Adipocyte (in vitro differentiated cells): ENCODE measurements around the gene GALNT17.
A peak's percentile ranks its signal among the peaks of the same experiment; 100 is the strongest.

Source experiments
- DNase-seq: peaks from one replicate; pipeline ENCODE4 v3.0.0-alpha.2; 2015; ENCODE audit warnings: low read depth
- H3K27me3 ChIP-seq: replicated peaks from 2 replicates; pipeline ENCODE4 v1.7.0; 2013; ENCODE audit warnings: mild to moderate bottlenecking, low read length, moderate library complexity; ENCODE audit not compliant: control insufficient read depth, insufficient read depth
- H3K36me3 ChIP-seq: 2 replicates; pipeline ENCODE4 v1.7.0; 2013; ENCODE audit warnings: low read length, mild to moderate bottlenecking, moderate library complexity; ENCODE audit not compliant: control insufficient read depth, insufficient read depth, severe bottlenecking
- H3K4me1 ChIP-seq: 2 replicates; pipeline ENCODE4 v1.7.0; 2013; ENCODE audit warnings: mild to moderate bottlenecking, low read length, moderate library complexity; ENCODE audit not compliant: control insufficient read depth, insufficient read depth
- H3K4me3 ChIP-seq: 2 replicates; pipeline ENCODE4 v1.7.0; 2013; ENCODE audit warnings: mild to moderate bottlenecking, low read length, moderate library complexity
- H3K9ac ChIP-seq: 2 replicates; pipeline ENCODE4 v1.7.0; 2013; ENCODE audit warnings: mild to moderate bottlenecking, low read length, moderate library complexity
- H3K9me3 ChIP-seq: 2 replicates; pipeline ENCODE4 v1.7.0; 2013; ENCODE audit warnings: mild to moderate bottlenecking, low read length, moderate library complexity; ENCODE audit not compliant: control insufficient read depth

Gene GALNT17

GRCh38 chr7:71132127-71132376 is at the start of gene GALNT17:
Gene GALNT17, plus strand, starts transcription at chr7:71132144.
- Histone ChIP-seq H3K36me3 (no peaks in the 10 kb centered on the region), H3K4me1 (peaks cover 3% of the 10 kb centered on the region), H3K4me3 (peak within 1 kb of the TSS; percentile 80), H3K9me3 (no peaks in the 10 kb centered on the region), H3K9ac (peak within 1 kb of the TSS; percentile 58), H3K27me3 (peaks cover 19% of the 10 kb centered on the region)
- no peak for DNase-seq

- Histone ChIP-seq H3K4me3 (no peak overlapping the region), H3K9me3 (peaks cover 16% of the 10 kb centered on the region), H3K4me1 (no peaks in the 10 kb centered on the region), H3K36me3 (no peaks in the 10 kb centered on the region), H3K9ac (no peak overlapping the region), H3K27me3 (no peaks in the 10 kb centered on the region)
- DNase-seq = no peak
Measured at GRCh38 chr7:71095266-71095860, 36.6 kb upstream of the GALNT17 start.

GRCh38 chr7:71096351-71096750 is 35.6 kb upstream of the GALNT17 start:
- DNase-seq = no peak
- Histone ChIP-seq H3K4me1 (no peaks in the 10 kb centered on the region), H3K36me3 (no peaks in the 10 kb centered on the region), H3K4me3 (no peak overlapping the region), H3K9ac (no peak overlapping the region), H3K27me3 (no peaks in the 10 kb centered on the region), H3K9me3 (peaks cover 16% of the 10 kb centered on the region)

- DNase-seq = no peak
- H3K9ac ChIP-seq = no peak overlapping the region
- H3K4me3 ChIP-seq = no peak overlapping the region
- no peaks in the 10 kb centered on the region for H3K4me1 ChIP-seq
- no peaks in the 10 kb centered on the region for H3K36me3 ChIP-seq
- H3K9me3 ChIP-seq = no peaks in the 10 kb centered on the region
- H3K27me3 ChIP-seq = no peaks in the 10 kb centered on the region
Measured at GRCh38 chr7:71106226-71106625, 25.7 kb upstream of the GALNT17 start.

- no peaks in the 10 kb centered on the region for H3K4me1 ChIP-seq
- no peak overlapping the region for H3K9ac ChIP-seq
- DNase-seq = no peak
- H3K4me3 ChIP-seq = no peak overlapping the region
- H3K27me3 ChIP-seq = peaks cover 2% of the 10 kb centered on the region
- peaks cover 4% of the 10 kb centered on the region for H3K9me3 ChIP-seq
- H3K36me3 ChIP-seq = no peaks in the 10 kb centered on the region
Measured at GRCh38 chr7:71112436-71112835, 19.5 kb upstream of the GALNT17 start.

- DNase-seq = no peak
- no peak overlapping the region for H3K9ac ChIP-seq
- peaks cover 3% of the 10 kb centered on the region for H3K27me3 ChIP-seq
Measured at GRCh38 chr7:71120096-71120495, 11.8 kb upstream of the GALNT17 start.

GRCh38 chr7:71129126-71129525 is 2.8 kb upstream of the GALNT17 start:
- Histone ChIP-seq H3K4me1 (peaks cover 3% of the 10 kb centered on the region), H3K9ac (no peak overlapping the region), H3K27me3 (peaks cover 19% of the 10 kb centered on the region), H3K4me3 (no peak overlapping the region), H3K36me3 (no peaks in the 10 kb centered on the region), H3K9me3 (no peaks in the 10 kb centered on the region)
- no peak for DNase-seq

More at GRCh38 chr7:71120096-71120495, 11.8 kb upstream of the GALNT17 start:
- Histone ChIP-seq H3K4me1 (no peaks in the 10 kb centered on the region), H3K9me3 (no peaks in the 10 kb centered on the region), H3K36me3 (no peaks in the 10 kb centered on the region), H3K4me3 (no peak overlapping the region)

- Histone ChIP-seq H3K9ac (no peak overlapping the region), H3K4me3 (peak overlapping the region; percentile 80), H3K4me1 (peaks cover 3% of the 10 kb centered on the region), H3K9me3 (no peaks in the 10 kb centered on the region), H3K36me3 (no peaks in the 10 kb centered on the region), H3K27me3 (peaks cover 19% of the 10 kb centered on the region)
- no peak for DNase-seq
Measured at GRCh38 chr7:71130031-71130679, 1.8 kb upstream of the GALNT17 start.

- DNase-seq = no peak
Measured at GRCh38 chr7:71131256-71132126, 453 bp upstream of the GALNT17 start.

GRCh38 chr7:71132377-71133231 is 660 bp downstream of the GALNT17 start:
- no peak for DNase-seq
- Histone ChIP-seq H3K27me3 (peaks cover 19% of the 10 kb centered on the region), H3K36me3 (no peaks in the 10 kb centered on the region), H3K4me3 (peak overlapping the region; percentile 80), H3K9ac (no peak overlapping the region), H3K4me1 (peaks cover 3% of the 10 kb centered on the region), H3K9me3 (no peaks in the 10 kb centered on the region)

More at GRCh38 chr7:71131256-71132126, 453 bp upstream of the GALNT17 start:
- H3K4me1 ChIP-seq = peaks cover 3% of the 10 kb centered on the region
- H3K4me3 ChIP-seq = peak overlapping the region; percentile 80
- peak overlapping the region; percentile 58 for H3K9ac ChIP-seq
- H3K9me3 ChIP-seq = no peaks in the 10 kb centered on the region
- H3K36me3 ChIP-seq = no peaks in the 10 kb centered on the region
- H3K27me3 ChIP-seq = peaks cover 19% of the 10 kb centered on the region

- Histone ChIP-seq H3K36me3 (no peaks in the 10 kb centered on the region), H3K9ac (no peak overlapping the region), H3K9me3 (no peaks in the 10 kb centered on the region), H3K4me1 (peaks cover 3% of the 10 kb centered on the region), H3K4me3 (peak overlapping the region; percentile 80), H3K27me3 (peaks cover 19% of the 10 kb centered on the region)
- DNase-seq = no peak
Measured at GRCh38 chr7:71133232-71133622, 1.3 kb downstream of the GALNT17 start.
